GM19193 (cell line): ENCODE results near the gene KRTAP10-6.
"Not testable (repeated sequence)": the region's sequence is repeated elsewhere in the genome, so short reads cannot be mapped to it uniquely, and the experiment has no call there.

Experiments used
- POLR2A ChIP-seq: IDR thresholded peaks from 4 replicates; pipeline ENCODE4 v1.6.1; 2011; ENCODE audit not compliant: insufficient read depth, insufficient read length; ENCODE audit errors: extremely low read depth

The KRTAP10-6 gene

DNA sequence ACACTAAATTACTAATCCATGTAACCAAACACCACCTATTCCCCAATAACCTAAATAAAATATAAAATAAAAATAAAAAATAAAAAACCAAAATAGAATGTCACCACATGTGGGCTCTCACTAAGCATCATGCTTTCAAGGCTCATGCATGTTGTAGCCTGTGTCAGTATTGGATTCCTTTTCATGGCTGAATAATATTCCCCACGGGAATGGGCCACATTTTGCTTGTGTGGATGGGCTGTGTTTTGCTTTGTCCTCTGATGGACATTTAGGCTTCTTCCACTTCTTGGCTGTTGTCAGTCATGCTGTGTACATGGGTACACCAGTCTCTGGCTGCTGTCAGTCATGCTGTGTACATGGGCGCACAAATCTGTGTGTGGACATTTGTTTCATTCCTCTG, 3.2 kb downstream of the KRTAP10-6 start:
- no peak for TF ChIP-seq POLR2A

- no peak for TF ChIP-seq POLR2A
These were observed 6.4 kb downstream of the KRTAP10-6 start for GRCh38 chr21:44585892-44586291.

- no peak for TF ChIP-seq POLR2A
These were observed 8.5 kb downstream of the KRTAP10-6 start for GRCh38 chr21:44583800-44584147.

- TF ChIP-seq POLR2A = no peak
These were observed 9.1 kb downstream of the KRTAP10-6 start for GRCh38 chr21:44583089-44583799.

DNA sequence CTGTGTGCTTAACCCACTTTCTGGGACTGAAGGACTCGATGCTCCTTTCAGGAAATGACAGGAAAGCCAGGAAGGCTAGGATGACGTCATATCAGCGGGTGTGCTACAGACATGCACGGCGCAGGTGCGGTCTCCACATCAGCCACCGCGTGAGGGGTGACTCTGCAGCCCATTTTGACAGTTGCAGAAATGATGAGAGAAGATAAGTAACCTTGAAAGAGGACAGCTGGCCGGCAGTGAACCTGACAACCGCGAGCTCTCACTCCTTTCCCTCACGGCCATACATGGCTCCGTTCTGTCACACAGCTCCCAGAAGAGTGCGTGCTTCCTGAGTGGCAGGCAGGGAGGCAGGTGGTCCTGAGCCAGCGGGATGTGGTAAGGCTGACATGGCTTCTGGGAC, 10.2 kb downstream of the KRTAP10-6 start:
- no peak for TF ChIP-seq POLR2A

GRCh38 chr21:44581158-44581557, 11.1 kb downstream of the KRTAP10-6 start:
- no peak for TF ChIP-seq POLR2A

DNA sequence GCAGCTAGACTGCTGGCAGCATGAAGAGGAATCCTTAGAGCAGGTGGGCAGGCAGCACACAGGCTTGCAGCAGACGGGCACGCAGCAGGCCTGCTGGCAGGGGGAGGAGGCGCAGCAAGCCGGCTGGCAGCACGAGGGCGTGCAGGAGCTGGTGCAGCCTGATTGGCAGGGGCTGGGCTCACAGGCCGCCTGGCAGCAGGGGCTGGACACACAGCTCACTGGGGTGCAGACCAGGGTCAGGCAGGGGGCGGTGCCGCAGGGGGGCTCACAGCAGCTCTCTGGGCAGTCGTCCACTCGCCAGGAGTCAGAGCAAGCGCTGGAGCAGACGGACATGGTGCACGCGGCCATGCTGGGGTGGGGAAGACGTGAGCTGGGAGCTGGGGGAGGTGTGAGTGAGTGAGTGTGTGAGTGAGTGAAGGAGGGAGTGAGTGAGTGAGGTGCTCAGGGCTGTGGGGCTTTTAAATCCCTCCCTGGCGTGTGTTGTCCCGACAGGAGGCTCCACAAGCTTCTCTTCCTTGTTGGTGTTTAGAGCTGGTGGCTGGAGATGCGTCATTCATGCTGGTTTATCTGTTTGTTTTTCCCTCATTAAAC, 12.0 kb downstream of the KRTAP10-6 start, which contains the start of gene KRTAP10-5:
Gene KRTAP10-5, minus strand, starts transcription at position 374 of the 591 bp plus-strand sequence. Its CDS starts 26 bp downstream, at position 348.
- TF ChIP-seq POLR2A = not testable (repeated sequence)

- TF ChIP-seq POLR2A = no peak
These were observed 12.5 kb downstream of the KRTAP10-6 start for GRCh38 chr21:44579833-44580144.

GRCh38 chr21:44579056-44579832, 13.1 kb downstream of the KRTAP10-6 start:
- TF ChIP-seq POLR2A = no peak

DNA sequence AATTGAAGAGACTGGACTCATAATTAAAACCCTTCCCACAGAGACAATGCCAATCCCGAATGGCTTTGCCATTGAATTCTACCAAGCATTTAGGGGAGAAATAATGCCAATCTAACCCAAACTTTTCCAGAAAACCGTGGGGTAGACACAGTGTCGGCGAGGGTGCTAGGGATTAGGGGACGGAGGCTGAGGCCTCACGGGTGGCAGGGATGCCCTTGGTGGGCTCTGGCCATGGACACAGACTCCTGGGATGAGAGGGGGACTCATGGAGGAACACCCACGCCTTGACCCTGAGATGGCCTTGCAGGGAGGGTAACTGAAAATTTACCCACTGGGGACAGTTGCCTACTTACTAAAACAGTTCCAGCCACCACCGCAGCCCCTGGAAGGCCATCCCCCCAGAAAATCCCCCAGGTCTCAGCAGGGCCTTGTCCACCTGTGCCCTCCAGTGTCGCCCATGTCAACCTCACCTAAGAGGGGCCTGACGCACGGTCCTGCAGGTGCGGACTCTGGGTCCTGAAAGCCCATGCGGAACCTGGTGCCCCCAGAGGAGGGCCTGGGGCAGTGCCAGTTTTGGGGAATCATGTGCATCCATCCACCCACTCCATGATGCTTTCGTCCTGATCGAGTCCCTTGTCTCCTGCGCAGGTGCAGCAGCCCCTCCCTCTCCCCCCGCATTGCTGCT, 13.8 kb downstream of the KRTAP10-6 start:
- TF ChIP-seq POLR2A = no peak

- TF ChIP-seq POLR2A = no peak
These were observed 16.3 kb downstream of the KRTAP10-6 start for GRCh38 chr21:44576025-44576420.

- no peak for TF ChIP-seq POLR2A
These were observed 16.8 kb downstream of the KRTAP10-6 start for GRCh38 chr21:44575307-44576024.

- TF ChIP-seq POLR2A = no peak
These were observed 17.6 kb downstream of the KRTAP10-6 start for GRCh38 chr21:44574457-44575306.
